ENCODE data around the gene SBNO1. TPM values are rescaled to one million over a fixed set of nuclear protein-coding genes. Genes with fewer than 3 reads are reported as not detected.

The SBNO1 gene
- total and polyA plus RNA-seq, 4 donors: 4.7 to 28.5 (median 15.3) TPM

DNA sequence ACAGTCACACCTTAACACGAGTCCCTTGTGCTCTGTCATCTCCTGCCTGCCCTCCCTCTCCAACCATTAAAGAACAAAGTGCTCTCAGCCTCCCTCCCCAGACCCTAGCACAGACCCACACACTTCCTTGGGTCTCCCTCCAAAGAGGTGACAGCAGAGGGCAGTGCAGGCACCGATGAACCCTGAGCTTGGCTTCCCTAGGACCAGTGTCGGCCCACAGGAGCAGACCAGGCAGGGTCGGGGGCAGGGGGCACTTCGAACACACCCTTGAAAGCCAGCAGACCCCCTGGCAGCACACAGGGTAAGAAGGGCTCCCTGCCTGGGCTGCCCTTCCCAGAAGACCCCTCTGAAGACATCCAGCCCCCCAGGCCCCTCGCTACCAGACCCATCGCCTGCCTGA, 100.0 kb downstream of the SBNO1 start:
- peak in 1 of 3 donors; percentile 23 for DNase-seq
- no peak overlapping the region for H3K27ac ChIP-seq (ENCODE audit: low read depth in 1 of 2, low read length in 1 of 2)
- TF ChIP-seq, protein P1, sequence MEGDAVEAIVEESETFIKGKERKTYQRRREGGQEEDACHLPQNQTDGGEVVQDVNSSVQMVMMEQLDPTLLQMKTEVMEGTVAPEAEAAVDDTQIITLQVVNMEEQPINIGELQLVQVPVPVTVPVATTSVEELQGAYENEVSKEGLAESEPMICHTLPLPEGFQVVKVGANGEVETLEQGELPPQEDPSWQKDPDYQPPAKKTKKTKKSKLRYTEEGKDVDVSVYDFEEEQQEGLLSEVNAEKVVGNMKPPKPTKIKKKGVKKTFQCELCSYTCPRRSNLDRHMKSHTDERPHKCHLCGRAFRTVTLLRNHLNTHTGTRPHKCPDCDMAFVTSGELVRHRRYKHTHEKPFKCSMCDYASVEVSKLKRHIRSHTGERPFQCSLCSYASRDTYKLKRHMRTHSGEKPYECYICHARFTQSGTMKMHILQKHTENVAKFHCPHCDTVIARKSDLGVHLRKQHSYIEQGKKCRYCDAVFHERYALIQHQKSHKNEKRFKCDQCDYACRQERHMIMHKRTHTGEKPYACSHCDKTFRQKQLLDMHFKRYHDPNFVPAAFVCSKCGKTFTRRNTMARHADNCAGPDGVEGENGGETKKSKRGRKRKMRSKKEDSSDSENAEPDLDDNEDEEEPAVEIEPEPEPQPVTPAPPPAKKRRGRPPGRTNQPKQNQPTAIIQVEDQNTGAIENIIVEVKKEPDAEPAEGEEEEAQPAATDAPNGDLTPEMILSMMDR (IDR thresholded peaks at IDR 0.05; ENCODE audit: control extremely low read depth, extremely low read depth): no peak
- H3K9ac ChIP-seq (ENCODE audit: insufficient read depth in 1 of 2, low read length in 2 of 2): no peak overlapping the region
- H3K36me3 ChIP-seq (ENCODE audit: control insufficient read depth in 4 of 4, insufficient read depth in 4 of 4, low read length in 4 of 4): peaks cover 16 to 33% (median 23%) of the 10 kb centered on the region in 4 donors
- H3K4me1 ChIP-seq (ENCODE audit: control insufficient read depth in 5 of 5, insufficient read depth in 5 of 5, low read length in 5 of 5): peaks cover 0 to 18% (median 12%) of the 10 kb centered on the region in 5 donors
- 43 to 60% methylated on average over 7 of the region's 7 CpGs for WGBS, 2 donors
- H3K9me3 ChIP-seq (ENCODE audit: control insufficient read depth in 4 of 4, insufficient read depth in 3 of 4, low read length in 3 of 4): no peaks in the 10 kb centered on the region
- H3K27me3 ChIP-seq (ENCODE audit: control insufficient read depth in 3 of 3, insufficient read depth in 3 of 3, low read length in 2 of 3): no peaks in the 10 kb centered on the region
- no peak overlapping the region for H3K4me3 ChIP-seq
- ATAC-seq (ENCODE audit: insufficient read depth, low FRiP score): no peak

- DNase-seq: no peak
- 88 to 90% methylated on average over 8 of the region's 8 CpGs for WGBS, 2 donors
- H3K9ac ChIP-seq (ENCODE audit: insufficient read depth in 1 of 2, low read length in 2 of 2): no peak overlapping the region
- no peaks in the 10 kb centered on the region for H3K27me3 ChIP-seq (ENCODE audit: control insufficient read depth in 3 of 3, insufficient read depth in 3 of 3, low read length in 2 of 3)
- ATAC-seq (ENCODE audit: insufficient read depth, low FRiP score): no peak
- peaks cover 23 to 33% (median 28%) of the 10 kb centered on the region in 4 donors for H3K36me3 ChIP-seq (ENCODE audit: control insufficient read depth in 4 of 4, insufficient read depth in 4 of 4, low read length in 4 of 4)
- no peak overlapping the region for H3K27ac ChIP-seq (ENCODE audit: low read depth in 1 of 2, low read length in 1 of 2)
- TF ChIP-seq, protein P1 (IDR thresholded peaks at IDR 0.05; ENCODE audit: control extremely low read depth, extremely low read depth): no peak
- H3K4me1 ChIP-seq (ENCODE audit: control insufficient read depth in 5 of 5, insufficient read depth in 5 of 5, low read length in 5 of 5): peaks cover 0 to 8% (median 6%) of the 10 kb centered on the region in 5 donors
- H3K4me3 ChIP-seq: no peak overlapping the region
- H3K9me3 ChIP-seq (ENCODE audit: control insufficient read depth in 4 of 4, insufficient read depth in 3 of 4, low read length in 3 of 4): no peaks in the 10 kb centered on the region
These were observed 101.3 kb downstream of the SBNO1 start for GRCh38 chr12:123263196-123263817.

DNA sequence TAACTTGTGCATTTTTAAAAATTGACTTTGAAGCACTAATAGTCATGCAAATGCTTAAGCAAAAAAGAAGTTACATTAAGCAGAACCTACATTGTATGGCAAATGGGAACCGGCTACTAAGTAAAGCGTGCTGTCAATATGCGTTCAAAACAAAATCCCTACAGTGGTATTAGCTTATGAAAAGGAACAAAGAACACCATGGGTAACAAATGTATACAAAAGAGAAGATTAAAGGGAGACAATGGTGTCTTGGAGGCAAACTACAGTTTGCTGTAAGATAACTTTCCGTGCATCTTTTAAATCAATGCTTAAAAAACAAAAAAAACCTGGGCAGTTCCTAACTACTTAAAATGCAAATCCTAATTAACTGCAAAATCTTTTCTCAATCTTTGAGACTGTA, 103.5 kb downstream of the SBNO1 start:
- Histone ChIP-seq H3K4me1 (ENCODE audit: control insufficient read depth in 5 of 5, insufficient read depth in 5 of 5, low read length in 5 of 5) (no peaks in the 10 kb centered on the region), H3K9me3 (ENCODE audit: control insufficient read depth in 4 of 4, insufficient read depth in 3 of 4, low read length in 3 of 4) (no peaks in the 10 kb centered on the region), H3K27me3 (ENCODE audit: control insufficient read depth in 3 of 3, insufficient read depth in 3 of 3, low read length in 2 of 3) (no peaks in the 10 kb centered on the region), H3K36me3 (ENCODE audit: control insufficient read depth in 4 of 4, insufficient read depth in 4 of 4, low read length in 4 of 4) (peaks cover 23 to 42% (median 26%) of the 10 kb centered on the region in 4 donors), H3K4me3 (no peak overlapping the region), H3K9ac (ENCODE audit: insufficient read depth in 1 of 2, low read length in 2 of 2) (no peak overlapping the region), H3K27ac (ENCODE audit: low read depth in 1 of 2, low read length in 1 of 2) (no peak overlapping the region)
- no peak for ATAC-seq (ENCODE audit: insufficient read depth, low FRiP score)
- 91 to 96% methylated on average over 4 of the region's 4 CpGs for WGBS, 2 donors
- TF ChIP-seq, protein P1 (IDR thresholded peaks at IDR 0.05; ENCODE audit: control extremely low read depth, extremely low read depth): no peak
- no peak for DNase-seq

- H3K4me3 ChIP-seq: no peak overlapping the region
- ATAC-seq (ENCODE audit: insufficient read depth, low FRiP score) (no peak), DNase-seq (no peak)
- WGBS, 2 donors: 67 to 85% methylated on average over 9 of the region's 9 CpGs
- TF ChIP-seq, protein P1 (IDR thresholded peaks at IDR 0.05; ENCODE audit: control extremely low read depth, extremely low read depth): no peak
- H3K27me3 ChIP-seq (ENCODE audit: control insufficient read depth in 3 of 3, insufficient read depth in 3 of 3, low read length in 2 of 3): no peaks in the 10 kb centered on the region
- no peak overlapping the region for H3K27ac ChIP-seq (ENCODE audit: low read depth in 1 of 2, low read length in 1 of 2)
- H3K9ac ChIP-seq (ENCODE audit: insufficient read depth in 1 of 2, low read length in 2 of 2): no peak overlapping the region
- H3K4me1 ChIP-seq (ENCODE audit: control insufficient read depth in 5 of 5, insufficient read depth in 5 of 5, low read length in 5 of 5): no peaks in the 10 kb centered on the region
- H3K9me3 ChIP-seq (ENCODE audit: control insufficient read depth in 4 of 4, insufficient read depth in 3 of 4, low read length in 3 of 4): no peaks in the 10 kb centered on the region
- peaks cover 20 to 51% (median 25%) of the 10 kb centered on the region in 4 donors for H3K36me3 ChIP-seq (ENCODE audit: control insufficient read depth in 4 of 4, insufficient read depth in 4 of 4, low read length in 4 of 4)
These were observed 104.6 kb downstream of the SBNO1 start for GRCh38 chr12:123260081-123260480.
